GM10248 (cell line): Measurements from ENCODE around the gene MLC1.

ENCODE experiments used
- CTCF ChIA-PET: fragments of 300-600 bp; sonication (Branson Sonifier 250); formaldehyde crosslinking; extraction: SDS; loops from one replicate; lab custom pipeline; 2021; ENCODE audit warnings: antibody characterized with exemption; lab: Yijun Ruan, JAX
- POLR2A ChIA-PET: fragments of 350-650 bp; sonication (Branson Sonifier 250); formaldehyde crosslinking; extraction: SDS; loops from one replicate; lab custom pipeline; 2020; ENCODE audit warnings: antibody characterized with exemption; lab: Yijun Ruan, JAX
- DNase-seq: peaks from one replicate; pipeline ENCODE4 v3.0.0; 2012; ENCODE audit errors: extremely low spot score
- TF ChIP-seq, protein P1 (sequence below): IDR thresholded peaks from 2 replicates; pipeline ENCODE4 v1.5.1; 2012; ENCODE audit warnings: mild to moderate bottlenecking, low read depth; ENCODE audit errors: extremely low read depth, missing control alignments, control extremely low read depth

Gene MLC1

DNA sequence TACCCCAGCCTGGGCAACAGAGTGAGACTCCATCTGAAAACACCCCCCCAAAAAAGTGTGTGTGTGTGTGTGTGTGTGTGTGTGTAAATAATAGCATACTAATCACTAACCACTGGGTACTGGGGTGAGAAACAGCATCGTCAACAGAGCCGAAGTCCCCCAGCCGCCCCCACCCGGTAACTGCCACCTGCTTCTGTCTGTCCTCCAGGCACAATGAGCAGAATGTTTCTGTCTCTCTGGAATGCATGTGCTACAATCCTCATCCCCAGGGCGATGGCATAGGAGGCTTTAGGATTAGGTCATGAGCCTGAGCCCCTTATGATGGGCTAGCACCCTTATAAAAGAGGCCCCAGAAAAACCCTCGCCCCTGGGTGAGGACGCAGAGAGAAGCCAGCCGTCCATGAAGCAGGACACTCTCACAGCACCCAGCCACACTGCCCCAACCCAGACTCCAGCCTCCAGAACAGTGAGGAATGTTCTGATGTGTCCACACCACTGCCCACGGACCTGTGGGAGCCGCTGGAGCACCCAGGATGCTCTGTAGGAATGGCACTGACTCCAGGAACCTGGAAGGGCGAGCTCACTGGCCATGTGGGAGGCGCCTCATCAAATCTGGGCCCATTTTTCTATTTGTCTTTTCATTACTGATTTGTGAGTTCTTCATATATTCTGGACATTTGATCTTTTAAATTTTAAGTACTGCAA lies 37.0 kb downstream of the MLC1 start:
- ChIA-PET POLR2A (no interaction called here), CTCF (no interaction called here)
- TF ChIP-seq, protein P1, sequence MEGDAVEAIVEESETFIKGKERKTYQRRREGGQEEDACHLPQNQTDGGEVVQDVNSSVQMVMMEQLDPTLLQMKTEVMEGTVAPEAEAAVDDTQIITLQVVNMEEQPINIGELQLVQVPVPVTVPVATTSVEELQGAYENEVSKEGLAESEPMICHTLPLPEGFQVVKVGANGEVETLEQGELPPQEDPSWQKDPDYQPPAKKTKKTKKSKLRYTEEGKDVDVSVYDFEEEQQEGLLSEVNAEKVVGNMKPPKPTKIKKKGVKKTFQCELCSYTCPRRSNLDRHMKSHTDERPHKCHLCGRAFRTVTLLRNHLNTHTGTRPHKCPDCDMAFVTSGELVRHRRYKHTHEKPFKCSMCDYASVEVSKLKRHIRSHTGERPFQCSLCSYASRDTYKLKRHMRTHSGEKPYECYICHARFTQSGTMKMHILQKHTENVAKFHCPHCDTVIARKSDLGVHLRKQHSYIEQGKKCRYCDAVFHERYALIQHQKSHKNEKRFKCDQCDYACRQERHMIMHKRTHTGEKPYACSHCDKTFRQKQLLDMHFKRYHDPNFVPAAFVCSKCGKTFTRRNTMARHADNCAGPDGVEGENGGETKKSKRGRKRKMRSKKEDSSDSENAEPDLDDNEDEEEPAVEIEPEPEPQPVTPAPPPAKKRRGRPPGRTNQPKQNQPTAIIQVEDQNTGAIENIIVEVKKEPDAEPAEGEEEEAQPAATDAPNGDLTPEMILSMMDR = no peak
- DNase-seq = no peak

DNA sequence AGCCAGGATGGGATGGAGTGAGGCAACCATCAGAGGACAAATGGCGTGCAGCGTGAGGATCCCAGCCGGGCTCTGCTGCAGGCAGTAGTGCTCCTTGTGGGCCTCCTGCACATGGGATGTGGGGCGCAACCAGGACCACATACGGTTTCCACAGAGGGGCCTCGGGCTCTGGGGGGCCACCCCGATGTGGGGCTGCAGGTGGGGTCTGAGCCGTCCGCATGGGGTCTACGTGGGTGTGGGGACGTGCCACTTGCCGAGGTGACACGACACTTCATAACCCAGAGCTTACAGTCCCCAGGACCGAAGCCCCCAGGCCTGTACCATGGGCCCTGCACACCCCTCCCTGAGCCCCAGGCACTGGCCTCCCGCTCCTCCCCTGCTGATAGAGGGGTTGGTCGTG lies 37.9 kb downstream of the MLC1 start:
- TF ChIP-seq, protein P1 = no peak
- DNase-seq = no peak
- ChIA-PET CTCF (no interaction called here), POLR2A (no interaction called here)

DNA sequence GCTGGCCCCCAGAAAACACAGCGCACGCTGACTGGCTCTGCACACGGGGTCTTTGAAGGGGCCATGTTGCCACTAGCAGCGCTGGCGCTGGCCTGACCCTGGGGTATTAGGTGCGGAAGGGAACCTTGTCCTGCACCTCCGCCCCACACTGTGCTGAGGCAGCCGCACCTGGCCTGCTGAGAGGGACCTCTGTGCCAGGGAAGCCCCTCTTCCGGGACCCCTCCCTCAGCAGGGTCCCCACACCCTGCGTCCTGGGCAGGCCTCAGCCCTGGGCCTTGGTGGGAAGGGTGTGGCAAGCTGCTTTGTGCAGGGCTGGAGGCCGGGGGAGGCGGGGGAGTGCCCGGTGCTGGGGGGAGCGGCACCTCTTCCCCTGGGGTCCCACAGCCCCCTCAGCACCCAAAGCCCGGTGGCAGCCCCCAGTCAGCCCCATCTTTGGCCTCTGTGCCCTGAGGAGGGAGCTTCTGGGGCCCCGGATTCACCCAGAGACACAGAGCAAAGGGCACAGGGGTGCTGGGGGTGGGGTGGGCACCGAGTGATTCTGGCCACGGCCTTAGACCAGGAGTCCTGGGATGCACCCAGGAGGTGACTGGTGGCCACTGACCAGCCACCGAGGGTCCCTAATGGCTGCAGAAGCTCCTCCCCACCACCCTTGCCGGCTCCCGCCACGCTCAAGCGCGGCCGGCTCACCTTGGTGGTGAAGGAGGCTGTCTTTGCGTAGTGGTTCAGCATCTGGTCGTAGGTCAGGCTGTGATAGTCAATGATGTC lies 38.6 kb downstream of the MLC1 start:
- DNase-seq = no peak
- CTCF ChIA-PET = no interaction called here
- POLR2A ChIA-PET = no interaction called here
- TF ChIP-seq, protein P1 = no peak

DNA sequence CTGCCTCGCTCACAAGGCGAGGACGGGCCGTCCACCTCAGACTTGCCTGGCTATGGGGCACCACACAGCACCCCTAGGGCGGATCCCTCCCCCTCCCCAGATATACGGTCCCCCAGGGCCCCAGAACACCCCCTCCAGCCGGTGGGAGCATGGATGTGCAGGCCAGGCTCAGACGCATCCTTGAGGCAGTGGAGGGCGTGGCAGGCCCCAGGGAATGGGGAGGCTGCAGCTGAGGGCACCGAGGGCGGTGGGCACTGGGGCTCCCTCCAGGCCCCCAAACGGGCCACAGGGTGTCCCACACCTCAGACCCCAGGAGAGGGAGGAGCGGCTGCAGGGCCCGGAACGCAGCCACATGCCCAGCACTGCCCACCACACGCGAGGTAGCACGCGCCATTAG lies 39.2 kb downstream of the MLC1 start:
- no peak for DNase-seq
- TF ChIP-seq, protein P1 = no peak
- ChIA-PET CTCF (no interaction called here), POLR2A (no interaction called here)

DNA sequence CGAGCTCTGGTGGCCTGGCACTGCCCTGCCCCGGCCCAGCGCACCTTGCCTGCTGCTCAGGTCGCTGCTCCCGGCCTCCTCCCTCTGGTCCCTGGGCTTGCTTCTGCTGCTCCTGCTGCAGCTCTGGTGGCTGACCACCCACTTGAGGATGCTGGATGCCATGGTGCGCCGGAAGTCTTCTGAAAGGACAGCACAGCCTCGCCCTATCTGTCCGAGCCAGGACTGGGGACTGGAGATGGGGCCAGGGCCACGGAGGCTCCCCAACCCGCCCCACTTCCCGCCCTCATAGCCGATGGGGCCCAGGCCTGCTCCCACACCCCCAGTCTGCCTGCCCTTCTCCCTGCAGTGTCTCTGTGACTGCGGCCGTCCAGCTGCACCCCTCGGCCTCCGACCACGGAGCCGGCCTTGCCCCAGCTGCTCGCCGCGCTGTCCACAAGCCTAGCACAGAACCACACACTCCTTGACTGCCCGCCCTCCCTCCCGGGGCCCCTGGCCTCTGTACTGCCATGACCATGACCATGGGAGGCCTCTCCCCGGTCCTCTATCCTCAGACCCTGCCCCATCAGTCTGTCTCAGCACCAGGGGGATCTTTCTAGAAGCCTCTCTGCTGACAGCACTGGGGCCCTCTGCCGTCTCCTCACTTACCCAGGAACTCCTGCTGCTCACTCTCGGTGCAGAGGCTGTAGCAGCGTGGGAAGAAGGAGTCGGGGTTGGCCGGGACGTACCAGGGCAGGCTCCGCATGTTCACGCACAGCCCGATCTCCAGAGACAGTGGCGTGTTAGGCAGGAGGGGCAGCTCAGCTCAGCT lies 39.8 kb downstream of the MLC1 start:
- POLR2A ChIA-PET = no interaction called here

More for the DNA sequence above, 39.8 kb downstream of the MLC1 start:
- DNase-seq = no peak
- TF ChIP-seq, protein P1 = no peak
- CTCF ChIA-PET = no interaction called here
